MM.1S (cell line): ENCODE data around the gene ALKBH7.

ENCODE experiments used
- EZH2 ChIP-seq: fragments of 300-600 bp; sonication (generic); optimal IDR thresholded peaks from 2 replicates; pipeline ENCODE3; 2017; ENCODE audit warnings: low read depth, mild to moderate bottlenecking, antibody characterized with exemption, low read length, mixed read lengths
- TF ChIP-seq, protein P1 (sequence below): fragments of 300-600 bp; sonication (generic); IDR thresholded peaks from 2 replicates; pipeline ENCODE4 v1.5.1; 2016; ENCODE audit warnings: antibody characterized with exemption, low read length, mixed read lengths

DNA sequence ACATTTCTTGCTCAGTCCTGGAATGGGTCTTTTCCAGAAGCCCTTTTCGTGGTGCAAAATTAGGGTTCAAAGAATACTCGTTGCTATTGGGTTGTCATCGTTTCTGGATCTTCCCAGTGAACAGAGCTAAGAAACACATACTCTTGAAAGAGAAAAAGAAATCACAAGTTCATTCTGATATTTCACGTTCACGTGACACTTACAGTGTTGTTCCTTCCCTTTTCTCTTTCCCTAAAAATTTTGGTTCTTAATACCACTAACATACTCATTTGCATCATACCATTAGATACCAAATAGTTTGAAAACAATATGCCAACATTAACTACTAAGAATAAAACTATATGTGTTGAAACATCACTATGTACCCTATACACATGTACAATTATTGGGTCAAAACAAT, 33.8 kb downstream of the ALKBH7 start:
- TF ChIP-seq, protein P1, sequence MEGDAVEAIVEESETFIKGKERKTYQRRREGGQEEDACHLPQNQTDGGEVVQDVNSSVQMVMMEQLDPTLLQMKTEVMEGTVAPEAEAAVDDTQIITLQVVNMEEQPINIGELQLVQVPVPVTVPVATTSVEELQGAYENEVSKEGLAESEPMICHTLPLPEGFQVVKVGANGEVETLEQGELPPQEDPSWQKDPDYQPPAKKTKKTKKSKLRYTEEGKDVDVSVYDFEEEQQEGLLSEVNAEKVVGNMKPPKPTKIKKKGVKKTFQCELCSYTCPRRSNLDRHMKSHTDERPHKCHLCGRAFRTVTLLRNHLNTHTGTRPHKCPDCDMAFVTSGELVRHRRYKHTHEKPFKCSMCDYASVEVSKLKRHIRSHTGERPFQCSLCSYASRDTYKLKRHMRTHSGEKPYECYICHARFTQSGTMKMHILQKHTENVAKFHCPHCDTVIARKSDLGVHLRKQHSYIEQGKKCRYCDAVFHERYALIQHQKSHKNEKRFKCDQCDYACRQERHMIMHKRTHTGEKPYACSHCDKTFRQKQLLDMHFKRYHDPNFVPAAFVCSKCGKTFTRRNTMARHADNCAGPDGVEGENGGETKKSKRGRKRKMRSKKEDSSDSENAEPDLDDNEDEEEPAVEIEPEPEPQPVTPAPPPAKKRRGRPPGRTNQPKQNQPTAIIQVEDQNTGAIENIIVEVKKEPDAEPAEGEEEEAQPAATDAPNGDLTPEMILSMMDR = no peak
- no peak for TF ChIP-seq EZH2
